ENCODE results near the gene COPZ2.
A peak's percentile ranks its signal among the peaks of the same experiment; 100 is the strongest.
"Not testable (repeated sequence)": the region's sequence is repeated elsewhere in the genome, so short reads cannot be mapped to it uniquely, and the experiment has no call there.

The COPZ2 gene

GRCh38 chr17:48037036-48037837, at the start of gene COPZ2:
TSS of gene COPZ2 (minus strand) at chr17:48037797. CDS start at chr17:48037777, 20 bp downstream.
- peak in 1 of 2 donors; percentile 43 for DNase-seq (ENCODE audit: low read depth in 2 of 2)

DNA sequence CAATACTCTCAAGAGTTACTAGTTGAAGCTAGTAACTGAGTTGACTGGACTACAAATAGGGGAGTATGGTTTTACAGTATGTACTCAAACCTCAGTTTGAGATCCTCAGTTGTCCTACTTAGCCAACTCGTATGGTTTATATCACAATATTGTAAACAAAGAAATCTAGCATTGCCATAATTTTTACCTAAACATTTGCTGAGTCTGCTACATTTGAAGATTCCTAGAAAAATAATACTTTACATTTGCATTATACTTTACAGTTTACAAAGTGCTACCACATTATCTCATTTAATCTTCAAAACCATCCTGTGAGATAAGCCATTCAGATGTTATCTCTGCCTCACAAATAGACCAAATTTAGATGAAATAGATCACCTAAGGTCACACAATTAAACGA, 47.3 kb upstream of the COPZ2 start:
- no peak for DNase-seq (ENCODE audit: low read depth in 2 of 2)

- DNase-seq (ENCODE audit: low read depth in 2 of 2) = no peak
Observed at GRCh38 chr17:48081858-48082257, 44.3 kb upstream of the COPZ2 start.

GRCh38 chr17:48077152-48077551, 39.6 kb upstream of the COPZ2 start:
- DNase-seq (ENCODE audit: low read depth in 2 of 2) = not testable (repeated sequence)

- DNase-seq (ENCODE audit: low read depth in 2 of 2) = peak; percentile 41 to 66
Observed at GRCh38 chr17:48074322-48075081, 36.9 kb upstream of the COPZ2 start.

GRCh38 chr17:48073566-48074094, 36.0 kb upstream of the COPZ2 start:
- DNase-seq (ENCODE audit: low read depth in 2 of 2) = not testable (repeated sequence)

- DNase-seq (ENCODE audit: low read depth in 2 of 2) = not testable (repeated sequence)
Observed at GRCh38 chr17:48072811-48073210, 35.2 kb upstream of the COPZ2 start.

DNA sequence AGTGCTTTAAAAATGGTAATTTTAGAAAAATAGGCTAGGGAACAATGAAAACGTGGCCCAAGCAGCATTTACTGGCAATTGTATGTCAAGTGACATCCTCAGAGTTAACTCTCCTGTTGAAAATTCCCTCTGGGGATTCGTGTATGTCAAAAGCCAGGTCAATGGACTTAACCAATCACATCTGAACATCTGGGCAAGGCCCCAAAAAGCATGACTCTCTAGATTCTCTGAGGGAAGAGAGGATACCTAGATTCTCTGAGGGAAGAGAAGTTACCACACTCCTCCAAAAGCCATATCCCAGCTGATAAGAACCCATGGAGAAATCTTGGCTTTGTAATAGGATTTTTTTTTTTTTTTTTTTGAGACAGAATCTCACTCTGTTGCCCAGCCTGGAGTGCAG, 34.1 kb upstream of the COPZ2 start:
- no peak for DNase-seq (ENCODE audit: low read depth in 2 of 2)

DNA sequence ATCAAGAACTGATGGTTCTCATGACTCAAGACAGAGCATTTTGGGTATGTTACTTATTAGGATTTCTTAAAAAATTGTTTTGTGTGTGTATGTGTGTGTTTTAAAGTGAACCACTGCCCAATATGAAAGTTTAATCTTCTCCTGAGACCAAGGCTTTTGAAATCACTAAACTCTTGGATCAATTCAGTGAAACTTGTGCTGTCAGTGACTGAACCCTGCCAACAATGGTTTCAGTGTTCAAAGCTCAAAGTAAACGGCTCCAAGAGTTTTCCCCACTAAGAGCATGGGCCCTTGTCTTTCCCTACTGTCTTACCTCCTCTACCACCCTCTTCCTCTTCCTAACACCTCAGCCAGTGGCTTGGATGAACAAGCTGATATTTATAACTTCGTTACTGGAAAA, 32.6 kb upstream of the COPZ2 start:
- no peak for DNase-seq (ENCODE audit: low read depth in 2 of 2)

GRCh38 chr17:48068491-48068961, 30.9 kb upstream of the COPZ2 start:
- no peak for DNase-seq (ENCODE audit: low read depth in 2 of 2)

DNA sequence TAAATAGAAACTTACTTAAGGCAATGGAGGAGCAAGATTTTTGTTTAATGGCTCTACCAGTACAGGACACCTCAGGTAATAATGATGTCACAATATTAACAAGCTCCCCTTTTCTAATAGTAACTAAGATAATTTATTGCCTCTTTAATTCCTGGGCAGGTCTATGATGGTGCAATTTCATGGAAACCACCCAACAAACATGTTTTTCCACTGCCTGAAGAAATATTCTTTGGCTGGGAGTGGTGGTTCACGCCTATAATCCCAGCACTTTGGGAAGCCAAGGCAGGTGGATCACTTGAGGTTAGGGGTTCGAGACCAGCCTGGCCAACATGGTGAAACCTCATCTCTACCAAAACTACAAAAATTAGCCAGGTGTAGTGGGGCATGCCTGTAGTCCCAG, 30.2 kb upstream of the COPZ2 start:
- not testable (repeated sequence) for DNase-seq (ENCODE audit: low read depth in 2 of 2)

DNA sequence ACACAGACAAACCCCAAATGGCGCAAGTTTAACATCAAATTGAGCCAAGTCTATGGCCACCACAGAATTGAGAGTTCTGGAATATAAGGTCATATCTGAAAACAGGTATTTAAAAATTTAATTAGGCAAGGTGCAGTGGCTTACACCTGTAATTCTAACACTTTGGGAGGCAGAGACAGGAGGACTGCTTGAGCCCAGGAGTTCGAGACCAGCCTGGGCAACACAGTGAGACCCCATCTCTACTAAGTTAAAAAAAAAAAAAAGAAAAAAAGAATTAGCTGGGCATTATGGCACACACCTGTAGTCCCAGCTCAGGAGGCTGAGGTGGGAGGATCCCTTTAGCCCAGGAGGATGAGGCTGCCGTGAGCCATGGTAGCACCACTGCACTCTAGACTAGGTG, 29.6 kb upstream of the COPZ2 start:
- DNase-seq (ENCODE audit: low read depth in 2 of 2) = no peak

GRCh38 chr17:48066656-48067055, 29.1 kb upstream of the COPZ2 start:
- no peak for DNase-seq (ENCODE audit: low read depth in 2 of 2)

- no peak for DNase-seq (ENCODE audit: low read depth in 2 of 2)
Observed at GRCh38 chr17:48066192-48066591, 28.6 kb upstream of the COPZ2 start.

DNA sequence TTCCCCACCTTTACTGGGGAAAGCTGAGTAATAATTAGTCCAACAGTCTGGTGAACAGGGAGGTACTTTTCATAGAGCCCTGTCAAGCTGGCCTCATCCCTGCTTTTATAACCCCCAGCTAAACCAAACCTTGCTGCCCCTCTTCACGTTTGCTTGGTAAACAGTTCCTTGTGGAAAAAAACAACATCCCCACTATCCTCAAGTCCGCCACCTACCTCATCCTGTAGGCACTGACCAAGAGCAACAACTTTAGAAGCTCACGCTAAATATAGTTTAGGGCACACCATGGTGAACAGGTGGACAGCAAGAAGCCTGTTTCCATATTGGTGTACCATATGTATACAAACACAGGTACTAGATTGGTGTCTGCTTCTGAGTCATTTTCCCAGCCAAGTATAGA, 27.0 kb upstream of the COPZ2 start:
- no peak for DNase-seq (ENCODE audit: low read depth in 2 of 2)

DNA sequence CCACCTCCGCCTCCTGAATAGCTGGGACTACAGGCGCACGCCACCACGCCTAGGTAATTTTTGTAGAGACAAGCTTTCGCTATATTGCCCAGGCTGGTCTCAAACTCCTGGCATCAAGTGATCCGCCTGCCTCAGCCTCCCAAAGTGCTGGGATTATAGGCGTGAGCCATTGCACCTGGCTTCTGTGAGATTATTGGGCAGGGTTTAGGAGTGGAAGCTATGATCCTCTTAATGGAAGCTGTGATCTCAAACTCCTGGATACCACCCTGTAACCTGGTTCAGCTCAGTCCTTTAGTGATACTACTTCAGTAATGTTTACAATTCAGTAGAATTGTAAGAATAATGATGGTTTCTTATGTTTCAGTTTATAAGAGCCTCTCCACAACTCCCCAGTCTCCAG, 24.7 kb upstream of the COPZ2 start:
- DNase-seq (ENCODE audit: low read depth in 2 of 2) = no peak

GRCh38 chr17:48060249-48060648, 22.7 kb upstream of the COPZ2 start:
- DNase-seq (ENCODE audit: low read depth in 2 of 2) = no peak

DNA sequence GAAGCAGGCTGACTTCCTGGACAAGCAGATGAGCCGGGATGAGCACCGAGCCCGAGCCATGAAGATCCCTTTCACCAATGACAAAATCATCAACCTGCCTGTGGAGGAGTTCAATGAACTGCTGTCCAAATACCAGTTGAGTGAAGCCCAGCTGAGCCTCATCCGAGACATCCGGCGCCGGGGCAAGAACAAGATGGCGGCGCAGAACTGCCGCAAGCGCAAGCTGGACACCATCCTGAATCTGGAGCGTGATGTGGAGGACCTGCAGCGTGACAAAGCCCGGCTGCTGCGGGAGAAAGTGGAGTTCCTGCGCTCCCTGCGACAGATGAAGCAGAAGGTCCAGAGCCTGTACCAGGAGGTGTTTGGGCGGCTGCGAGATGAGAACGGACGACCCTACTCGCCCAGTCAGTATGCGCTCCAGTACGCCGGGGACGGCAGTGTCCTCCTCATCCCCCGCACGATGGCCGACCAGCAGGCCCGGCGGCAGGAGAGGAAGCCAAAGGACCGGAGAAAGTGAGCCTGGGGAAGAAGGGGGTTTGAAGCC, 21.6 kb upstream of the COPZ2 start:
- DNase-seq (ENCODE audit: low read depth in 2 of 2) = no peak

DNA sequence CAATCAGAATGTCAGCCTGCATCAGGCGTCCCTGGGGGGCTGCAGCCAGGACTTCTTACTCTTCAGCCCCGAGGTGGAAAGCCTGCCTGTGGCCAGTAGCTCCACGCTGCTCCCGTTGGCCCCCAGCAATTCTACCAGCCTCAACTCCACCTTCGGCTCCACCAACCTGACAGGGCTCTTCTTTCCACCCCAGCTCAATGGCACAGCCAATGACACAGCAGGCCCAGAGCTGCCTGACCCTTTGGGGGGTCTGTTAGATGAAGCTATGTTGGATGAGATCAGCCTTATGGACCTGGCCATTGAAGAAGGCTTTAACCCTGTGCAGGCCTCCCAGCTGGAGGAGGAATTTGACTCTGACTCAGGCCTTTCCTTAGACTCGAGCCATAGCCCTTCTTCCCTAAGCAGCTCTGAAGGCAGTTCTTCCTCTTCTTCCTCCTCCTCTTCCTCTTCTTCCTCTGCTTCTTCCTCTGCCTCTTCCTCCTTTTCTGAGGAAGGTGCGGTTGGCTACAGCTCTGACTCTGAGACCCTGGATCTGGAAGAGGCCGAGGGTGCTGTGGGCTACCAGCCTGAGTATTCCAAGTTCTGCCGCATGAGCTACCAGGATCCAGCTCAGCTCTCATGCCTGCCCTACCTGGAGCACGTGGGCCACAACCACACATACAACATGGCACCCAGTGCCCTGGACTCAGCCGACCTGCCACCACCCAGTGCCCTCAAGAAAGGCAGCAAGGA, 21.0 kb upstream of the COPZ2 start:
- no peak for DNase-seq (ENCODE audit: low read depth in 2 of 2)

DNA sequence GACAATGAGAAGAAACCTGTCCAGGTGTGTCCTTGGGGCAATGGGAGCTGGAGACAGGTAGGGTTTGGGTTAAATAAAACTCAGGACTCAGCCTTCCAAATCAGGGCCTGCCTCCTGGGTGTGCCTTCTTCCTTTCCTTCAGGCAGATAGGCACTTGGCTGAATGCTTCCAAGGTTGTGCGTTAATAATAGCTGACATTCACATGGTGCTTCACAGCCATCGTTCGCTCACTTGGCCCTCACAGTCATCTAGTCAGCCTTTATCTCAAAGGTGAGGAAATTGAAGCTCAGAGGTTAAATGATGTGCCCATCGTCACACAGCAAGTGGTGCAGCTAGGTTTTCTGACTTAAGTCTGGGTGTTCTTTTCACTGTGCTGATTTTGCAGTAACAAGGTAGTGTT, 20.0 kb upstream of the COPZ2 start:
- DNase-seq (ENCODE audit: low read depth in 2 of 2) = no peak

- DNase-seq (ENCODE audit: low read depth in 2 of 2) = no peak
Observed at GRCh38 chr17:48056879-48057278, 19.3 kb upstream of the COPZ2 start.

DNA sequence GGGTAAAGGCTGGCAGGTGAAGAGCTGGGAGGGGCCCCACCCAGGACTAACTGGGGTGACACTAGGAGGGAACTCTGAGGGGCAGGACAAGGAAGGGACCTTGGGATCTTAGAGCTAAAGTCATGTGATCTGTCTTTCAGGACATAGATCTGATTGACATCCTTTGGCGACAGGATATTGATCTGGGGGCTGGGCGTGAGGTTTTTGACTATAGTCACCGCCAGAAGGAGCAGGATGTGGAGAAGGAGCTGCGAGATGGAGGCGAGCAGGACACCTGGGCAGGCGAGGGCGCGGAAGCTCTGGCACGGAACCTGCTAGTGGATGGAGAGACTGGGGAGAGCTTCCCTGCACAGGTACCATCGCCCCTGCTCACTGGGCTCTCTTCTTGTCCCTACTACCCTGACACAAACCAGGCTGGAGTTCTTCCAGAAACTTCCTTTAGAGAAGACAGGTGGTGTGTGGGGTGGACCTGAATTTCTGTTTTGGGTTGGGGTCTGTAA, 18.7 kb upstream of the COPZ2 start:
- no peak for DNase-seq (ENCODE audit: low read depth in 2 of 2)
